GM12875 (cell line): Measurements from ENCODE around the gene SAXO1.
A peak's percentile ranks its signal among the peaks of the same experiment; 100 is the strongest.

Experiments used
- H3K4me3 ChIP-seq: one replicate; pipeline ENCODE4 v1.5.1; 2011; ENCODE audit warnings: low read depth, low read length, control low read depth
- TF ChIP-seq, protein P1 (sequence below): IDR thresholded peaks from 2 replicates; pipeline ENCODE4 v1.5.1; 2011; ENCODE audit warnings: low read depth, mild to moderate bottlenecking, control low read depth, inconsistent platforms, low read length, moderate library complexity, borderline replicate concordance; ENCODE audit not compliant: insufficient read depth

The SAXO1 gene

DNA sequence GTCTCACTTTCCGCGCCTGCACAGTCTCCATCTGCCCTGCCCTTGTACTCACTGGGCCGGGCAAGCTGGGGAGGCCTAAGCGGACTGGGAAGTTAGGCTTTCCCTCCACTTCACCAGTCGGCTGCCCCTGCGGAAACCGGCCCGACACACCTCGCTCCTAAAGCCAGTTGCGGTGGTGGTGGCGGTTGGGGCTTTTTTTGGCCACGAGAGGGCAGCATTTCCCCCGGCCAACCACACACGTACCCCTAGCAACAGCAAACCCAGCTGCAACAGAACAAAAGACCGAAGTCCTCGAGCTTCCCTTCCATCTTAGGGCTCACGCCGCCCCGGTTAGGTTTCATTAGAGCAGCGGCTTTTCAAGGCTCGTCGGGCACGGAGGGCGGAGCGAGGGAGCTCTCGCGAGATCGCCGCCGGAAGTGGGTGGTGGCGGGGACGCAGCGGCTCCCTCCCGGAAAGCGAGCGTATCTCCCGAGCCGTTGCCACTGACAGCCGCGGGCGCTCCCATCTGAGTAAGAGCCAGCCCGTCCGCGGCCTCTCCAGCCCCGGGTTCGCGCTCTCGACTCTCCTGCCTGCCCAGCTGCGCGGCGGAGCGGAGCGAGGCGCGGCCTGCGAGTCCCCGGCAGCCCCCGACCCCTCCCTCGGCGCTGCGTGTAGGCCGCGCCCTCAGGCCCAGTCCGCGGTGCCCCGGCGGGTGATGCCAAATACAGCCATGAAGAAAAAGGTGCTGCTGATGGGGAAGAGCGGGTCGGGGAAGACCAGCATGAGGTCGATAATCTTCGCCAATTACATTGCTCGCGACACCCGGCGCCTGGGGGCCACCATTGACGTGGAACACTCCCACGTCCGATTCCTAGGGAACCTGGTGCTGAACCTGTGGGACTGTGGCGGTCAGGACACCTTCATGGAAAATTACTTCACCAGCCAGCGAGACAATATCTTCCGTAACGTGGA lies 16.2 kb upstream of the SAXO1 start, which contains the start of gene RRAGA:
Gene RRAGA, plus strand, starts transcription at position 462 of the 951 bp plus-strand sequence. Its CDS starts 233 bp downstream, at position 695.
- TF ChIP-seq, protein P1, sequence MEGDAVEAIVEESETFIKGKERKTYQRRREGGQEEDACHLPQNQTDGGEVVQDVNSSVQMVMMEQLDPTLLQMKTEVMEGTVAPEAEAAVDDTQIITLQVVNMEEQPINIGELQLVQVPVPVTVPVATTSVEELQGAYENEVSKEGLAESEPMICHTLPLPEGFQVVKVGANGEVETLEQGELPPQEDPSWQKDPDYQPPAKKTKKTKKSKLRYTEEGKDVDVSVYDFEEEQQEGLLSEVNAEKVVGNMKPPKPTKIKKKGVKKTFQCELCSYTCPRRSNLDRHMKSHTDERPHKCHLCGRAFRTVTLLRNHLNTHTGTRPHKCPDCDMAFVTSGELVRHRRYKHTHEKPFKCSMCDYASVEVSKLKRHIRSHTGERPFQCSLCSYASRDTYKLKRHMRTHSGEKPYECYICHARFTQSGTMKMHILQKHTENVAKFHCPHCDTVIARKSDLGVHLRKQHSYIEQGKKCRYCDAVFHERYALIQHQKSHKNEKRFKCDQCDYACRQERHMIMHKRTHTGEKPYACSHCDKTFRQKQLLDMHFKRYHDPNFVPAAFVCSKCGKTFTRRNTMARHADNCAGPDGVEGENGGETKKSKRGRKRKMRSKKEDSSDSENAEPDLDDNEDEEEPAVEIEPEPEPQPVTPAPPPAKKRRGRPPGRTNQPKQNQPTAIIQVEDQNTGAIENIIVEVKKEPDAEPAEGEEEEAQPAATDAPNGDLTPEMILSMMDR = peak; percentile 73
- H3K4me3 ChIP-seq = peak within 1 kb of the TSS; percentile 77

DNA sequence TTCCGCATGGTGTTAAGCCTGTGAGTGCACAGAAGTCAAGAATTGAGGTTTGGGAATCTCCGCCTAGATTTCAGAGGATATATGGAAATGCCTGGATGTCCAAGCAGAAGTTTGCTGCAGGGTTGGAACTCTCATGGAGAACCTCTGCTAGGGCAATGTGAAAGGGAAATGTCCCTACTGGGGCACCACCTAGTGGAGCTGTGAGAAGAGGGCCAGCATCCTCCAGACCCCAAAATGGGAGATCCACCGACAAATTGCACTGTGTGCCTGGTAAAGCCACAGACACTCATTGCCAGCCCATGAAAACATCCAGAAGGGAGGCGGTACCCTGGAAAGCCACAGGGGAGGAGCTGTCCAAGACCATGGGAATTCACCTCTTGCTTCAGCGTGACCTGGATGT lies 3.6 kb upstream of the SAXO1 start:
- TF ChIP-seq, protein P1 = 0 out of 2 replicates have a peak, but pooled peaks have one; percentile 21
- H3K4me3 ChIP-seq = no peak overlapping the region

DNA sequence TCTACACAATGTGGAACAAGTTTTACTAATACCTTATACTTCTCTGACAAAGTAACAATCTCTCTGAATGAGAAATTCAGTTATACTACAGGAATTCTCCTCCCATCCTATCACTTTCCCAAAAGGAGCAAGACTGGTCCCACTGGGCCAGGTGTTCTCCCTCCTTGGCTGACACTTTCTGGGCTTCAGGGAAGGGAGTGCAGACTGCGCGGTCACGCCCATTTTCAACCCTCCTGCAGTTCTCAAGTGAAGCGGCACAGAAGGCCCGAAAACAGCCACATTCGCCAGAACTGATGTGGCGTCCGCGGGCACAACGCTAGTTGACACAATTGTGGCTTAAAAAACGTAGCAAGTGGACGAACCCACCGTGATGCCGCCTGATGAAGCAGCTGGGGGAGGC lies 603 bp downstream of the SAXO1 start:
- TF ChIP-seq, protein P1 = no peak
- H3K4me3 ChIP-seq = no peak overlapping the region

DNA sequence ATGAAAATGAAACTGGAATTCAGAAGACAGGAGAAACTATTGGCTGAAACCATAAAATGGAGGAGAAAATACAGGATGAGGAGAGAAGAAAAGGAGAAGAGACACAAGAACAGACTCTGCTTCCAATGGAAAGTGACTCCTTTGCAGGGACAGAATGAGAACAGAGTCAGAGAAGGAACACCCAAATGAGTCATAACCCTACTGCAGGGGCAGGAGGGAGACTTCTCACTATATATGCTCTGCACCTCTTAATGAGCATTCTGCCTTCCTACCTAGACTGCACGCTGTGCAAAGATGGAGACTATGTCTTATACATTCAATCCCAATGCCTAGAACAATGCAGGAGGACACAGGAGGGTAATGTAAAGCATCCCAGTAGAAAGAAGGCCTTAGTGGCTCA lies 2.1 kb downstream of the SAXO1 start:
- no peak overlapping the region for H3K4me3 ChIP-seq
- TF ChIP-seq, protein P1 = no peak

DNA sequence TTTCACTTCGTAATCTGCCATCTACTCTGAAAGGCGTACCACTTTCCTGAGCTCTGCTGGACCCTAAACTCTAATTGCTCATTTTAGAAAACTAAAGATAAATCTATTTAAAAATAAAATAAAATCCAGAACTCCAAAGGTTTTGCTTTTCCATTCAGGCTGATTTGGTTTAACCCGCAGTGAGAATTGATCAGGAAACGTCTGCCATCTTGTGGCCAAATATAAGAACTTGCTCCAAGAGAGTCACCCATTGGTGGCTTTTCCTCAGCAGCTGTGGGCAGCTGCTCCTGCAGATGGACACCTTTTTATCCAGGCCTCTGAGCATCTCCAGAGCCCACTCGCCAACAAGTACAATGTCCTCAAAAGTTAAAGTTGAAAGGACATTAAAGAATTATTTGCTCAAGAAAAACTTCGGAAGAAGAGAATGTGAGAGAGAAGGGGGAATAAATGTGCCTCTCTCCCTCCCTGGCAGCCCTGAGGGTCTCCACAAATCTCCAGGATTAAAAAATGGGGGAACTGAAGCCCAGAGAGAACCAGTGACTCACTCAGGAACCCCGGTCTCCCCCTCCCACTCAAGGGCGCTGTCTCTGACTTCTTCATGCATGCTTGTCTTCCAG lies 4.1 kb downstream of the SAXO1 start:
- TF ChIP-seq, protein P1 = peak; percentile 47; the same call in 1 of the 2 replicates
- H3K4me3 ChIP-seq = no peak overlapping the region

DNA sequence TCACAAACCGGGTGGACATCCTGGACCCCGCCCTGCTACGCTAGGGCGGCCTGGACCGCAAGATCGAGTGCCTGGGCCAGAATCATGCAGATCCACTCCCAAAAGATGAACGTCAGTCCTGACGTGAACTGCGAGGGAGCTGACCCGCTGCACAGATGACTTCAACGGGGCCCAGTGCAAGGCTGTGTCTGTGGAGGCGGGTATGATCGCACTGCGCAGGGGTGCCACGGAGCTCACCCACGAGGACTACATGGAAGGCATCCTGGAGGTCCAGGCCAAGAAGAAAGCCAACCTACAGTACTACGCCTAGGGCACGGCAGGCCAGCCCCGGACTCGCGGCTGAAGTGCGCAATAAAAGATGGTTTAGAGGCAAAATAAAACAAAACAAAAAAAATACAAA lies 5.2 kb downstream of the SAXO1 start:
- TF ChIP-seq, protein P1 = no peak

DNA sequence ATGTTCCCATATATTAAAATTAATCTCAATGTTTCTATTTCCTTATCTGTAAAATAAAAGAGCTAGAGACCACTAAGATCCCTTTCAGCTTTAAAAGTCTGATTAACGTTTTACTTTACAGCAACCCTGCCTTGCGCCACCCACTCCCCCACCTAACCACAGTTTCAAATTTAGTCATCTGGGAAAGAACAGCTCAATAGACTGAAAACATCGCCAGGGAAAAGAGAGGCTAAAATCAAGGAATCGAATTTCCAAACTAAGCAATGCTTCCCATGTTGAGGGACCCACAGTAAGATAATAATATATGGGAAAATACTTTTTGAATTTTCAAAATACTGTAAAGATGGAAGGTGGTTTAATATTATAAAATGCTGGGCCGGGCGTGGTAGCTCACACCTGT lies 6.6 kb downstream of the SAXO1 start:
- H3K4me3 ChIP-seq = no peak overlapping the region
- TF ChIP-seq, protein P1 = no peak

More for the DNA sequence above, 5.2 kb downstream of the SAXO1 start:
- no peak overlapping the region for H3K4me3 ChIP-seq
